Skin epidermis (tissue), 12 donors: ENCODE measurements around the gene METTL16.
"Not testable (repeated sequence)": the region's sequence is repeated elsewhere in the genome, so short reads cannot be mapped to it uniquely, and the experiment has no call there.

Experiments used
- H3K27ac ChIP-seq, 21 experiments: fragments of 200-600 bp; sonication (generic) in 11 of 21; one replicate each; pipeline ENCODE4 v1.5.0; 2020; ENCODE audit warnings: mild to moderate bottlenecking in 3 of 21, inconsistent platforms in 2 of 21, moderate library complexity in 2 of 21
- H3K4me3 ChIP-seq, 7 experiments: fragments of 200-600 bp; sonication (generic) in 2 of 7; one replicate each; pipeline ENCODE4 v1.5.0; 2020; ENCODE audit warnings: inconsistent platforms in 2 of 7, mild to moderate bottlenecking in 2 of 7, moderate library complexity in 1 of 7

The METTL16 gene

DNA sequence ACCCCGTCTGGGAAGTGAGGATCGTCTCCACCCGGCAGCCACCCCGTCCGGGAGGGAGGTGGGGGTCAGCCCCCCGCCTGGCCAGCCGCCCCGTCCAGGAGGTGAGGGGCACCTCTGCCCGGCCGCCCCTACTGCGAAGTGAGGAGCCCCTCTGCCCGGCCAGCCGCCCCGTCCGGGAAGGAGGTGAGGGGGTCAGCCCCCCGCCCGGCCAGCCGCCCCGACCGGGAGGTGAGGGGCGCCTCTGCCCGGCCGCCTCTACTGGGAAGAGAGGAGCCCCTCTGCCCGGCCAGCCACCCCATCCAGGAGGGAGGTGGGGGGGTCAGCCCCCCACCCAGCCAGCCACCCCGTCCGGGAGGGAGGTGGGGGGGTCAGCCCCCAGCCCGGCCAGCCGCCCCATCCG is 4.7 kb downstream of the METTL16 start:
- H3K27ac ChIP-seq, H3K4me3 ChIP-seq: not testable (repeated sequence)

- no peak overlapping the region for H3K27ac ChIP-seq
Observed at GRCh38 chr17:2503627-2504026, 8.1 kb downstream of the METTL16 start.

DNA sequence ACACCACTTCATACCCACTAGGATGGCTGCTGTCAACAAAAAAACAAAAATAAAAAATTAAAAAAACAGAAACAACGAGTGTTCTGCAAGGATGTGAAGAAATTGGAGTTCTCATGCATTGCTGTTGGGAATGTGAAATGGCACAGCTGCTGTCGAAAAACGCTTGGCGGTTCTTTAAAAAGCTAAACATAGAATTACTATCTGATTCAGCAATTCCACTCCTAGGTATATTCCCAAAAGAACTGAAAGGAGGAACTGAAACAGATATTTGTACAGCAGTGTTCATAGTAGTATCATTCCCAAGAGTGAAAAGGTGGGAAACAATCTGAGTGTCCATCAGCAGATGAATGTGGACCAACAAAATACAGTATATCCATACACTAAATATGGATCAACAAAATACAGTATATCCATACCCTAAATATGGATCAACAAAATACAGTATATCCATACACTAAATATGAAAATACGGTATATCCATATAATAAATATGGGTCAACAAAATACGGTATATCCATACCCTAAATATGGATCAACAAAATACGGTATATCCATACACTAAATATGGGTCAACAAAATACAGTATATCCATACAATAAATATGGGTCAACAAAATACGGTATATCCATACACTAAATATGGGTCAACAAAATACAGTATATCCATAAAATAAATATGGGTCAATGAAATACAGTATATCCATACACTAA is 8.7 kb downstream of the METTL16 start:
- no peak overlapping the region for H3K4me3 ChIP-seq
- no peak overlapping the region for H3K27ac ChIP-seq

More at GRCh38 chr17:2503627-2504026, 8.1 kb downstream of the METTL16 start:
- no peak overlapping the region for H3K4me3 ChIP-seq

DNA sequence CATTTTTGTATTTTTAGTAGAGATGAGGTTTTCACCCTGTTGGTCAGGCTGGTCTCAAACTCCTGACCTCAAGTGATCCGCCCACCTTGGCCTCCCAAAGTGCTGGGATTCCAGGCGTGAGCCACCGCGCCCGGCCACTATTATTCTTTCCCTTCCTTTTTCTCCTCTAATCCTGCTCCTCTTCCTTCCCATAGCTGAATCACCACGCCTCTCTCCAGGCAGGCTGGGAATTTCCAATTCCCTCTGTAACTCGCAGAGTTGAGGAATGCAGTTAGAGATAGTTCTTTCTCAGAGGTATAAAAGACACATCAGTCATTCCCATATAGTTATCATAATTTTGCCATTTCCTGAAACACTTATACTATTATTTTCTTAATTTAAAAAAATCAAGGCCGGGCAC is 11.2 kb downstream of the METTL16 start:
- no peak overlapping the region for H3K27ac ChIP-seq
- H3K4me3 ChIP-seq = no peak overlapping the region

GRCh38 chr17:2489286-2489685 is 22.4 kb downstream of the METTL16 start:
- H3K27ac ChIP-seq, H3K4me3 ChIP-seq: not testable (repeated sequence)

GRCh38 chr17:2487306-2487705 is 24.4 kb downstream of the METTL16 start:
- Histone ChIP-seq H3K4me3 (no peak overlapping the region), H3K27ac (peak overlapping the region in 1 of 21 experiments; percentile 2)

DNA sequence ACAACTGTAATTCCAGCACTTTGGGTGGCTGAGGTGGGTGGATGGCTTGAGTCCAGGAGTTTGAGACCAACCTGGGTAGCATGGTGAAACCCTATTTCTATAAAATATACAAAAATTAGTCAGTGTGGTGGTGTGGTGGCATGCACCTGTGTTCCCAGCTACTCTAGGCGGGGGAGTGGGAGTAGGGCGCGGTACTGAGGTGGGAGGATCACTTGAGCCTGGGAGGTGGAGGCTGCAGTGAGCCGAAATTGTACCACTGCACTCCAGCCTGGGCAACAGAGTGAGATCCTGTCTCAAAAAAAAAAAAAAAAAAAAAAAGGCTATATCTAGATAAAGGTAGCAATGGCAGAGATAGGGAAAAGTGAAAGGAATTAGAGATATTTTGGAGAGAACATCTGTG is 25.0 kb downstream of the METTL16 start:
- not testable (repeated sequence) for H3K4me3 ChIP-seq
- peak overlapping the region in 1 of 21 experiments; percentile 15 for H3K27ac ChIP-seq

DNA sequence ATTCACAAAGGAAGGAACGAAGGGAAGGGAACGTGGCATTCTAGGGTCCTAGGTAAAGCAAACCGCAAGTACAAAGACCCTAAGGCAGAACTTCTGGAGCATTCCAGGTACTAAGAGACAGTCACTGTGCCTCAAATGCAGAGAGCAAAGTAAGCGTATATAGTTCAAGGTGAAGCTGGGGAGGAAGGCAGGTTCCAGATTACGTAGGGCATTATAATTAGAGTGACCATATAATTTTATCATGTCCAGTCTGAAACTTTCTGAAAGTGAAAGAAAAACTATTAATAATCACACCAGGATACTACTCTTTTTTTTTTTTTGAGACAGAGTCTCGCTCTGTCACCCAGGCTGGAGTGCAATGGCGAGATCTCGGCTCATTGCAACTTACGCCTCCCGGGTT is 25.7 kb downstream of the METTL16 start:
- Histone ChIP-seq H3K4me3 (peak overlapping the region in 1 of 7 experiments; percentile 8), H3K27ac (peak overlapping the region in 4 of 21 experiments; percentile 5 to 46 (median 21))

GRCh38 chr17:2485543-2485942 is 26.1 kb downstream of the METTL16 start:
- Histone ChIP-seq H3K4me3 (peak overlapping the region in 1 of 7 experiments; percentile 8), H3K27ac (peak overlapping the region in 3 of 21 experiments; percentile 5 to 46 (median 27))

DNA sequence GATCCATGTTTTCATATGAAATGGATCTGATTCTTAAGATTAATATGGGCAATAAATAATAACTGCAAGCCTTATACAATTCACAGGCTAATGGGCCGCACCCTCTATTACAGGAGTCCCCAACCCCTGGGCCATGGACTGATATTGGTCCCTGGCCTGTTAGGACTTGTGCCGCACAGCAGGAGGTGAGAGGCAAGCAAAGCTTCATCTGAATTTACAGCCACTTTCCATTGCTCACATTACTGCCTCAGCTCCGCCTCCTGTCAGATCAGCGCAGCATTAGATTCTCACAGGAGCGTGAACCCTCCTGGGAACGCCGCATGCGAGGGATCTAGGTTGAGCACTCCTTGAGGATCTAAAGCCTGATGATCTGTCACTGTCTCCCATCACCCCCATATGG is 26.8 kb downstream of the METTL16 start:
- peak overlapping the region in 1 of 7 experiments; percentile 8 for H3K4me3 ChIP-seq
- peak overlapping the region in 6 of 21 experiments; percentile 24 to 65 (median 40) for H3K27ac ChIP-seq

GRCh38 chr17:2483084-2483483 is 28.6 kb downstream of the METTL16 start:
- Histone ChIP-seq H3K27ac (no peak overlapping the region), H3K4me3 (no peak overlapping the region)

GRCh38 chr17:2482218-2482617 is 29.5 kb downstream of the METTL16 start:
- H3K27ac ChIP-seq = peak overlapping the region in 1 of 21 experiments; percentile 31

GRCh38 chr17:2481760-2482159 is 29.9 kb downstream of the METTL16 start:
- H3K27ac ChIP-seq = no peak overlapping the region

More at GRCh38 chr17:2482218-2482617, 29.5 kb downstream of the METTL16 start:
- no peak overlapping the region for H3K4me3 ChIP-seq

DNA sequence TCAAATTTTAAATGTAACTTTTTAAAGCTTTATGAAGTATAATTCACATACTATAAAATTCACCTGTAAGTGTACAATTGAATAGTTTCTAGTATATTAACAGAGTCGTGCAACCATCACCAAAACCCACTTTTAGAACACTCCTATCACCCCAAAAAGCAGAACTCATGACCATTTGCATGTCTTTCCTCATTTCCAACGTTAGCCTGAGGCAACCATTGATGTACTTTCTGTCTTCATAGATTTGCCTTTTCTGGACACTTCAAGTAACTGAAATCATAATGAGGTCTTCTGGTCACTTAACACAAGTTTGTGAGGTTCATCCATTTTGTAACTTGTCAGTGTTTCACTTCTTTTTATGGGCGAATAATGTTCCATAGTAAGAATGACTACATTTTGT is 33.2 kb downstream of the METTL16 start:
- no peak overlapping the region for H3K4me3 ChIP-seq
- H3K27ac ChIP-seq = no peak overlapping the region

More at GRCh38 chr17:2481760-2482159, 29.9 kb downstream of the METTL16 start:
- H3K4me3 ChIP-seq = no peak overlapping the region

DNA sequence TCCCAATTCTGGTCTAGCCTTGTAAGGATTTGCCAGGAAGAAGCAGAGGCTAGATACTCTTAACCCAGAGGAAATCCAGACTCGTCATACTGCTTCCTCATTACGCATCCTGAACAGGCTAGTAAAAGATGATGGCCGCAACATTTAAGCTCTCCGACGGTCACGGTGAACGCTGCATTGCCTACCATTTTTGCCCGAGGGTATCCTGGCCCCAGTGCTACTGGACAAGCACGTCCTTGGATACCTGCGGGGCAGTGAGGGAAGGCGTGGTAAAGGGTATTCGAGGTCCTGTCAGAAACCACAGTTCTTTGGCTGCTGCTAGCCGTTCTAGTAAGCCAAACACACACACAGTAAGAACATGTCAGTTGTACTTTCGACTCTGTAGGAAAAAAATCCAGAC is 36.6 kb downstream of the METTL16 start:
- Histone ChIP-seq H3K4me3 (no peak overlapping the region), H3K27ac (no peak overlapping the region)

- Histone ChIP-seq H3K27ac (no peak overlapping the region), H3K4me3 (no peak overlapping the region)
Observed at GRCh38 chr17:2474371-2474770, 37.3 kb downstream of the METTL16 start.

GRCh38 chr17:2468270-2468669 is 43.4 kb downstream of the METTL16 start:
- H3K4me3 ChIP-seq = no peak overlapping the region
- H3K27ac ChIP-seq = no peak overlapping the region

DNA sequence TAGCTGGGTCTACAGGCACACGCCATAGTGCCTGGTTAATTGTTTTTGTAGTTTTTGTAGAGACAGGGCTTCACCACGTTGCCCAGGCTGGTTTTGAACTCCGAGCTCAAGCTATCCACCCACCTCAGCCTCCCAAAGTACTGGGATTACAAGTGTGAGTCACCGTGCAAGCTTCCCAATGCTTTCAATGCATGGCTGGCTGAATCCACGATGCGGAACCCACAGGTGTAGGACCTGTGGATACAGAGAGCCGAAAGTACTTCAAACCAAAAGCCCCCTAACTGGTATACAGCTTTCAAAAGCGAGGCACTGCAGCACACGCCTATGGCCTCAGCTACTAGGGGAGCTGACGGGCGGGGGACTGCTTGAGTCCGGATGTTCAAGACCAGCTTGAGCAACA is 44.8 kb downstream of the METTL16 start:
- Histone ChIP-seq H3K4me3 (no peak overlapping the region), H3K27ac (no peak overlapping the region)

- no peak overlapping the region for H3K4me3 ChIP-seq
- no peak overlapping the region for H3K27ac ChIP-seq
Observed at GRCh38 chr17:2462481-2462880, 49.2 kb downstream of the METTL16 start.

GRCh38 chr17:2459917-2460271 is 51.8 kb downstream of the METTL16 start:
- H3K27ac ChIP-seq = peak overlapping the region in 4 of 21 experiments; percentile 3 to 52 (median 43)
- no peak overlapping the region for H3K4me3 ChIP-seq

GRCh38 chr17:2457913-2458312 is 53.8 kb downstream of the METTL16 start:
- no peak overlapping the region for H3K4me3 ChIP-seq
- H3K27ac ChIP-seq = no peak overlapping the region

- Histone ChIP-seq H3K27ac (no peak overlapping the region), H3K4me3 (no peak overlapping the region)
Observed at GRCh38 chr17:2456475-2456874, 55.2 kb downstream of the METTL16 start.
